Colonic mucosa (tissue), 4 donors: Measurements from ENCODE around the gene C1orf174. TPM values are rescaled to one million over a fixed set of nuclear protein-coding genes. Genes with fewer than 3 reads are reported as not detected.

Source experiments
- DNase-seq: peaks from one replicate; pipeline ENCODE4 v3.0.0-alpha.2; 2020
- H3K27ac ChIP-seq: fragments of 200-600 bp; one replicate; pipeline ENCODE4 v1.8.0; 2021
- H3K27me3 ChIP-seq: fragments of 200-600 bp; one replicate; pipeline ENCODE4 v1.8.0; 2021
- H3K36me3 ChIP-seq: fragments of 200-600 bp; one replicate; pipeline ENCODE4 v1.8.0; 2021
- H3K4me1 ChIP-seq: fragments of 200-600 bp; one replicate; pipeline ENCODE4 v1.8.0; 2021; ENCODE audit warnings: mild to moderate bottlenecking
- H3K4me3 ChIP-seq: fragments of 200-600 bp; one replicate; pipeline ENCODE4 v1.8.0; 2021
- H3K9ac ChIP-seq, 2 donors: one replicate each; pipeline ENCODE4 v1.7.0; 2013; ENCODE audit warnings: control low read depth in 2 of 2, low read depth in 2 of 2, low read length in 2 of 2
- H3K9me3 ChIP-seq: fragments of 200-600 bp; one replicate; pipeline ENCODE4 v1.8.0; 2021
- CTCF ChIP-seq: fragments of 200-600 bp; IDR thresholded peaks from one replicate; pipeline ENCODE4 v1.8.0; 2022; ENCODE audit warnings: antibody characterized with exemption, mild to moderate bottlenecking
- intact Hi-C: fragments of 100-400 bp; cut with DNase I; formaldehyde crosslinking; loops from one replicate; pipeline ENCODE4 v1.14.1; 2022
- total RNA-seq, 2 donors: library from RNA; stranded (reverse); fragmentation: NEBNext Ultra II Directional in 1 of 2; extraction: Animal tissue kit (Norgen Biotek cat#: 25700) in 1 of 2; gene quantifications; one replicate each; pipeline ENCODE4 v1.2.1, GENCODE V29; 2021
- donor health status: healthy.
- donor health status: DM: no; HTN: no; CAD: no.
- donor health status: DM: no; HTN: no; CAD: no.

The C1orf174 gene
- total RNA-seq, 2 donors from 2014 or later = 19.4 to 32.8 TPM

- Histone ChIP-seq H3K27ac (no peak overlapping the region), H3K9me3 (no peaks in the 10 kb centered on the region)
- intact Hi-C loops = loop anchor here (5.0 kb wide), 1 partner anchor 37 kb away; the partner anchor contains the start of genes CEP104 and DFFB
Measured at GRCh38 chr1:3894626-3895278, 5.3 kb downstream of the C1orf174 start.

GRCh38 chr1:3893190-3893589 lies 6.9 kb downstream of the C1orf174 start:
- Histone ChIP-seq H3K9me3 (no peaks in the 10 kb centered on the region), H3K27me3 (no peaks in the 10 kb centered on the region), H3K4me3 (no peak overlapping the region), H3K4me1 (no peaks in the 10 kb centered on the region), H3K36me3 (no peaks in the 10 kb centered on the region), H3K9ac (no peak overlapping the region), H3K27ac (no peak overlapping the region)
- DNase-seq = no peak
- intact Hi-C loops = no loop called here
- no peak for TF ChIP-seq CTCF

More at GRCh38 chr1:3894626-3895278, 5.3 kb downstream of the C1orf174 start:
- H3K27me3 ChIP-seq = no peaks in the 10 kb centered on the region
- H3K4me1 ChIP-seq = no peaks in the 10 kb centered on the region
- H3K4me3 ChIP-seq = no peak overlapping the region
- no peak overlapping the region for H3K9ac ChIP-seq
- H3K36me3 ChIP-seq = no peaks in the 10 kb centered on the region
- TF ChIP-seq CTCF = no peak
- DNase-seq = no peak

- no peak for TF ChIP-seq CTCF
- no peak for DNase-seq
- no peak overlapping the region for H3K27ac ChIP-seq
- intact Hi-C loops = no loop called here
- H3K4me3 ChIP-seq = no peak overlapping the region
- H3K36me3 ChIP-seq = no peaks in the 10 kb centered on the region
- H3K9me3 ChIP-seq = no peaks in the 10 kb centered on the region
- no peaks in the 10 kb centered on the region for H3K4me1 ChIP-seq
- H3K9ac ChIP-seq = no peak overlapping the region
- no peaks in the 10 kb centered on the region for H3K27me3 ChIP-seq
Measured at GRCh38 chr1:3892748-3893147, 7.3 kb downstream of the C1orf174 start.

GRCh38 chr1:3891329-3891865 lies 8.7 kb downstream of the C1orf174 start:
- DNase-seq = no peak
- Histone ChIP-seq H3K4me1 (no peaks in the 10 kb centered on the region), H3K27ac (peak overlapping the region; percentile 12), H3K27me3 (no peaks in the 10 kb centered on the region), H3K4me3 (no peak overlapping the region), H3K9ac (no peak overlapping the region), H3K36me3 (no peaks in the 10 kb centered on the region), H3K9me3 (no peaks in the 10 kb centered on the region)
- intact Hi-C loops = no loop called here
- no peak for TF ChIP-seq CTCF

GRCh38 chr1:3890389-3891328 lies 9.4 kb downstream of the C1orf174 start:
- no peak for TF ChIP-seq CTCF
- intact Hi-C loops = no loop called here
- H3K27ac ChIP-seq = peak overlapping the region; percentile 12
- DNase-seq = no peak
- no peaks in the 10 kb centered on the region for H3K9me3 ChIP-seq
- peaks cover 5% of the 10 kb centered on the region for H3K36me3 ChIP-seq
- H3K9ac ChIP-seq = no peak overlapping the region
- no peaks in the 10 kb centered on the region for H3K27me3 ChIP-seq
- no peaks in the 10 kb centered on the region for H3K4me1 ChIP-seq
- H3K4me3 ChIP-seq = no peak overlapping the region
